Measurements from ENCODE around the gene FAM81A.

DNA sequence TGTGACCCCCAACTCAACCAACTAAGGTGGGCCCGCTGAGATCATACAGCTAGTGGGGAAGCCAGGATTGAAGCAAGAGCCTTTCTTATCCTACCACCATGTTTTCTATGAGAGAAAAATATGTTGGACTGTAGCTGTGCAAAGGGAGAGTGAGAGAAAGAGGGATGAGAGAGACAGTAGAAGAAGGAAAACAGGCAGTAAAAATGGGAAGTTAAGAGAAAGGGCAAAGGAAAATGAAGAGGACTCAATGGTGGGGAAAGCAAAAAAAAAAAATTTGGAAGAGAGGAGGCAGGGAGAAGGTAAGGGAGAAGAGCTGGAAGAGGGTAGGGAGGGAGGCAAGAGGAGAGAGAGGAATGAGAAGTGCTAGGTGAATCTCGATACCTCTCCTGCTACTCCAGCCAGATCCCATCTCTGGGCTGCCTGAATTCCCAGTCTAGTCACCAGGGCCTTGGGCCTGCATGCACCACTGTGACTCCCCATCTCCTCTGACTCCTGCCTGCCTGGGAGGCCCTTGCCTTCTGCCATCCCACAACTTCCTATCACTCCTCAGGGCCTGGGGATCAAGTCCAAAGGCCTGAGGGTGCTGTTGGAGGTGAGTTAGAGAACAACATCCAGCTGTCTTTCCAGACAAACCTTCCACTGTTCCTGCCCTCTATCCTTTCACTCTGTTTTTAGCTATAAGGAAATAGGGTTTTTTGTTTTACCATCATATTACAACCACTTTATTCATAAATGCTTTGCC lies 15.7 kb downstream of the FAM81A start:
- TF ChIP-seq MAFK (IDR thresholded peaks at IDR 0.05; ENCODE audit: partially characterized antibody) (no peak), EP300 (IDR thresholded peaks at IDR 0.05) (no peak), CHD2 (IDR thresholded peaks at IDR 0.05; ENCODE audit: low read length, partially characterized antibody) (no peak), POLR2A (IDR thresholded peaks at IDR 0.05; ENCODE audit: low read length) (peak; percentile 14; the same call in 1 of the 2 replicates), HOXA7 (CRISPR knock-in tag; IDR thresholded peaks at IDR 0.05) (no peak), USF2 (IDR thresholded peaks at IDR 0.05) (no peak), HOXB13 (CRISPR knock-in tag; IDR thresholded peaks at IDR 0.05; ENCODE audit: low read depth) (no peak), ESRRA (IDR thresholded peaks at IDR 0.05; ENCODE audit: borderline replicate concordance, low read length) (no peak), JUNB (IDR thresholded peaks at IDR 0.05) (no peak), ZNF302 (CRISPR knock-in tag; IDR thresholded peaks at IDR 0.05) (no peak)
- TF ChIP-seq, protein P1, sequence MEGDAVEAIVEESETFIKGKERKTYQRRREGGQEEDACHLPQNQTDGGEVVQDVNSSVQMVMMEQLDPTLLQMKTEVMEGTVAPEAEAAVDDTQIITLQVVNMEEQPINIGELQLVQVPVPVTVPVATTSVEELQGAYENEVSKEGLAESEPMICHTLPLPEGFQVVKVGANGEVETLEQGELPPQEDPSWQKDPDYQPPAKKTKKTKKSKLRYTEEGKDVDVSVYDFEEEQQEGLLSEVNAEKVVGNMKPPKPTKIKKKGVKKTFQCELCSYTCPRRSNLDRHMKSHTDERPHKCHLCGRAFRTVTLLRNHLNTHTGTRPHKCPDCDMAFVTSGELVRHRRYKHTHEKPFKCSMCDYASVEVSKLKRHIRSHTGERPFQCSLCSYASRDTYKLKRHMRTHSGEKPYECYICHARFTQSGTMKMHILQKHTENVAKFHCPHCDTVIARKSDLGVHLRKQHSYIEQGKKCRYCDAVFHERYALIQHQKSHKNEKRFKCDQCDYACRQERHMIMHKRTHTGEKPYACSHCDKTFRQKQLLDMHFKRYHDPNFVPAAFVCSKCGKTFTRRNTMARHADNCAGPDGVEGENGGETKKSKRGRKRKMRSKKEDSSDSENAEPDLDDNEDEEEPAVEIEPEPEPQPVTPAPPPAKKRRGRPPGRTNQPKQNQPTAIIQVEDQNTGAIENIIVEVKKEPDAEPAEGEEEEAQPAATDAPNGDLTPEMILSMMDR (IDR thresholded peaks at IDR 0.05): no peak
- TF ChIP-seq, protein P2, sequence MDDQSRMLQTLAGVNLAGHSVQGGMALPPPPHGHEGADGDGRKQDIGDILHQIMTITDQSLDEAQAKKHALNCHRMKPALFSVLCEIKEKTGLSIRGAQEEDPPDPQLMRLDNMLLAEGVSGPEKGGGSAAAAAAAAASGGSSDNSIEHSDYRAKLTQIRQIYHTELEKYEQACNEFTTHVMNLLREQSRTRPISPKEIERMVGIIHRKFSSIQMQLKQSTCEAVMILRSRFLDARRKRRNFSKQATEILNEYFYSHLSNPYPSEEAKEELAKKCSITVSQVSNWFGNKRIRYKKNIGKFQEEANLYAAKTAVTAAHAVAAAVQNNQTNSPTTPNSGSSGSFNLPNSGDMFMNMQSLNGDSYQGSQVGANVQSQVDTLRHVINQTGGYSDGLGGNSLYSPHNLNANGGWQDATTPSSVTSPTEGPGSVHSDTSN (IDR thresholded peaks at IDR 0.05): no peak
